ENCODE measurements around the gene TLE5. TPM values are rescaled to one million over a fixed set of nuclear protein-coding genes. Genes with fewer than 3 reads are reported as not detected.

The TLE5 gene
- total RNA-seq, 4 donors from 2014 or later = 449 to 1,111 (median 479) TPM

GRCh38 chr19:3047496-3048189, 14.7 kb downstream of the TLE5 start:
- TF ChIP-seq EP300 (IDR thresholded peaks at IDR 0.05) (peak in 1 of 2 donors; percentile 85), POLR2A (IDR thresholded peaks at IDR 0.05) (peak in 1 of 2 donors; percentile 23)
- TF ChIP-seq, protein P1, sequence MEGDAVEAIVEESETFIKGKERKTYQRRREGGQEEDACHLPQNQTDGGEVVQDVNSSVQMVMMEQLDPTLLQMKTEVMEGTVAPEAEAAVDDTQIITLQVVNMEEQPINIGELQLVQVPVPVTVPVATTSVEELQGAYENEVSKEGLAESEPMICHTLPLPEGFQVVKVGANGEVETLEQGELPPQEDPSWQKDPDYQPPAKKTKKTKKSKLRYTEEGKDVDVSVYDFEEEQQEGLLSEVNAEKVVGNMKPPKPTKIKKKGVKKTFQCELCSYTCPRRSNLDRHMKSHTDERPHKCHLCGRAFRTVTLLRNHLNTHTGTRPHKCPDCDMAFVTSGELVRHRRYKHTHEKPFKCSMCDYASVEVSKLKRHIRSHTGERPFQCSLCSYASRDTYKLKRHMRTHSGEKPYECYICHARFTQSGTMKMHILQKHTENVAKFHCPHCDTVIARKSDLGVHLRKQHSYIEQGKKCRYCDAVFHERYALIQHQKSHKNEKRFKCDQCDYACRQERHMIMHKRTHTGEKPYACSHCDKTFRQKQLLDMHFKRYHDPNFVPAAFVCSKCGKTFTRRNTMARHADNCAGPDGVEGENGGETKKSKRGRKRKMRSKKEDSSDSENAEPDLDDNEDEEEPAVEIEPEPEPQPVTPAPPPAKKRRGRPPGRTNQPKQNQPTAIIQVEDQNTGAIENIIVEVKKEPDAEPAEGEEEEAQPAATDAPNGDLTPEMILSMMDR (IDR thresholded peaks at IDR 0.05) = peak in 1 of 5 experiments; percentile 15
- Histone ChIP-seq H3K9me3 (no peaks in the 10 kb centered on the region), H3K36me3 (no peaks in the 10 kb centered on the region), H3K27me3 (no peaks in the 10 kb centered on the region), H3K4me1 (peaks cover 0 to 36% (median 11%) of the 10 kb centered on the region in 4 donors), H3K4me3 (peak overlapping the region; percentile 32 to 56 (median 50)), H3K27ac (peak overlapping the region; percentile 82 to 96 (median 91))
- 12 to 15% methylated on average over 28 of the region's 28 CpGs for WGBS, 2 donors
- DNase-seq (ENCODE audit: low spot score in 2 of 2) = peak; percentile 93

DNA sequence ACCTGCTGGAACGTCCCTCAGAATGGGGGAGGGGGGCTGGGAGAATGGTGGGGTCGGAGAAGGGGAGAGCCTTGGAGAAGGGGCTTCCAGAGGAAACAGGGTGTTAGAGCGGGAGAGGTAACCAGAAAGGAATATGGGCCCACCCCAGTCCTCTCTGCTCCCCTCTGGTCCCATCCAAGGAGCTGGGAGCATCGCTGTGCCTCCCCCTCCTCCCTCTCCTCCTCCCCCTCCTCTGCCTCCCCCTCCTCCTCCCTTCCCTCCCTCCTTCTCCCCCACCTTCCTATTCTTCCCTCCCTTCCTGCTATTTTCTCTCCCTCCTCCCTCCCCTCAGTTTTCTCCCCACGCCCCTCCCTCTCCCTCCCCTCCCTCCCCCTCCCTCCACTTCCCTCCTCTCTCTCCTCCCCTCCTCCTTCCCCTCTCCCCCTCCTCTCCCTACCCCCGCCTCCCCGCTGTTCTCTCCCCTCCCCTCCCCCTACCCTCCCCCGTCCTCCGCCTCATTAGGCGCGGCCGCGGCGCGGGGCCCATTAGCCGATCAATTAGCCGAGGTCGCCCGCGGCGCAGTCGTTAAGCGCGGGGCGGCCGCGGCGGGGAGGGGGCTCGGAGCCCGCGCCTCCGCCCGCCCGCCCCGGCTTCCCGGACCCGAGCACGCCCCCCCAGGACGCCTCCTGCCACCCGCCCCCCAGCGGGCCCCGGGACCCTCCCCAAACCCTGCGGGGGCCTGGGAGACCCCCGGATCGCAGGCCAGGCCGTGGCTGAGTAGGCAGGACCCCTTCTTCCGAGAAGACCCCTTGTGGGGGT, 15.4 kb downstream of the TLE5 start:
- H3K27me3 ChIP-seq = no peaks in the 10 kb centered on the region
- WGBS, 2 donors = 8 to 19% methylated on average over 7 to 12 of the region's 47 CpGs
- no peaks in the 10 kb centered on the region for H3K36me3 ChIP-seq
- DNase-seq (ENCODE audit: low spot score in 2 of 2) = peak in 1 of 2 donors; percentile 39
- H3K9me3 ChIP-seq = no peaks in the 10 kb centered on the region
- peak overlapping the region; percentile 32 to 56 (median 50) for H3K4me3 ChIP-seq
- peaks cover 0 to 43% (median 13%) of the 10 kb centered on the region in 4 donors for H3K4me1 ChIP-seq
- H3K27ac ChIP-seq = peak overlapping the region; percentile 82 to 96 (median 91)
- TF ChIP-seq POLR2A (IDR thresholded peaks at IDR 0.05) = no peak
- TF ChIP-seq, protein P1 (IDR thresholded peaks at IDR 0.05) = no peak
- no peak for TF ChIP-seq EP300 (IDR thresholded peaks at IDR 0.05)

- H3K9me3 ChIP-seq = no peaks in the 10 kb centered on the region
- TF ChIP-seq, protein P1 (IDR thresholded peaks at IDR 0.05) = no peak
- no peak for TF ChIP-seq EP300 (IDR thresholded peaks at IDR 0.05)
- no peak for TF ChIP-seq POLR2A (IDR thresholded peaks at IDR 0.05)
- H3K36me3 ChIP-seq = no peaks in the 10 kb centered on the region
- WGBS, 2 donors = 46 to 48% methylated on average over 16 of the region's 16 CpGs
- H3K4me3 ChIP-seq = no peak overlapping the region
- peaks cover 0 to 44% (median 15%) of the 10 kb centered on the region in 4 donors for H3K4me1 ChIP-seq
- H3K27me3 ChIP-seq = no peaks in the 10 kb centered on the region
- DNase-seq (ENCODE audit: low spot score in 2 of 2) = no peak
- peak overlapping the region; percentile 66 to 92 (median 82) for H3K27ac ChIP-seq
Measured at GRCh38 chr19:3045885-3046697, 16.2 kb downstream of the TLE5 start.

DNA sequence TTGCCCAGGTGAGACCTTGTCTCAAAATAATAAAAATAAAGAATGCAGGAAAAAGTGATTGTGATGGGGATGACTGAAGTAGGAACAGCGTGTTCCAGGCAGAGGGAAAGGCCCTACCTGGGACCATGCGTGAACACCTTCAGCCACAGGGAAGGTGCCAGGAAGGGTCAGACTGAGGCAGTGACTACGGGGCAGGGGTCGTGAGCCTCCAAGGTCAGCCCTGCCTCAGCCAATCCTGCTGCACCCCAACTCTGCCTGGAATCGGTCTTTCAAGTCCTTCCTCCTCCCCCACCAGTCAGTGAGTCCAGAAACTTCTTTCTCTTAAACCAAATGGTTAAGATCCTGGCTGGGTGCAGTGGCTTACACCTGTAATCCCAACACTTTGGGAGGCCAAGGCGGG, 17.1 kb downstream of the TLE5 start:
- H3K4me1 ChIP-seq = peaks cover 0 to 39% (median 15%) of the 10 kb centered on the region in 4 donors
- WGBS, 2 donors = 83 to 85% methylated on average over 6 of the region's 6 CpGs
- H3K27me3 ChIP-seq = no peaks in the 10 kb centered on the region
- DNase-seq (ENCODE audit: low spot score in 2 of 2) = no peak
- TF ChIP-seq, protein P1 (IDR thresholded peaks at IDR 0.05) = no peak
- TF ChIP-seq POLR2A (IDR thresholded peaks at IDR 0.05) = no peak
- no peak for TF ChIP-seq EP300 (IDR thresholded peaks at IDR 0.05)
- H3K4me3 ChIP-seq = no peak overlapping the region
- H3K27ac ChIP-seq = peak overlapping the region in 2 of 4 donors; percentile 33 to 36
- H3K9me3 ChIP-seq = no peaks in the 10 kb centered on the region
- no peaks in the 10 kb centered on the region for H3K36me3 ChIP-seq

Data from tibial nerve (tissue), 4 donors.